ENCODE results near the gene MYO1F.

MYO1F gene

DNA sequence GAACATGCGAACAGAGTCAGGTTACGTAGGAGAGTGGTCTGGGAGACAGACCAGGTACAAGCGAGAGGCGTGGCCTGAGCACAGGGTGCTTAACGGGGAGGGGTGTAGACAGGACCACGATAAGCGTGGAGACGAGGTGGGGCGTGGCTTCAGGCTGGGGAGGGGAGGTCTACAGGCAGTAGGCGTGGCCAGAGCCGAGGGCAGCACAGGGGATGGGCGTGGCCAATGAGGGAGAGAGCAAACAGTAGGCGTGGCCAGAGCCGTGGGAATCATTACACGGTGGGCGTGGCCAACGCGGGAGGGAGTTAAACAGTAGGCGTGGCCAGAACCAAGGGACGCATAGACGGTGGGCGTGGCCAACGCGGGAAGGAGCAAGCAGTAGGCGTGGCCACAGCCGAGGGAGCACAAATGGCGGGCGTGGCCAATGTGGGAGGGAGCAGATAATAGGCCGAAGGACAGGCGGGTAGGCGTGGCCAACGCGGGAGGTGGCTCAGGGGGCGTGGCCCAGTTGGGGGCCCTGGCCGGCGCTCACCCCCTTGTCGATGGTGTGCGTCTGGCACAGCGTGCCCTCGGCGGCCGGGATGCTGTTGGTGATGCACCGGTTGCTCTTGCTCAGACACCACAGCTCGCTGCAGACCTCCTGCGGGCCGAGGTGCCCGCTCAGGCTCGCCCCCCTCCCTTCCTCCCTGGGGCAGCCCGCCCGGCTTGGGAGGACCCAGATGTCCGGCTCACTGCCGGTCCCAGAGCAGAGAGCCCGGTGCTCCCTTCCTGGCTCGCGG, 15.2 kb upstream of the MYO1F start:
- H3K4me3 ChIP-seq (ENCODE audit: low read depth, low read length), result peak overlapping the region; percentile 42
- in situ Hi-C loops (cut with HindIII; ENCODE audit: low sequenced_read_pairs), result loop anchor here (5.0 kb wide), 2 partner anchors 65 to 70 kb away; no protein-coding TSS in a partner anchor
- TF ChIP-seq, protein P1, sequence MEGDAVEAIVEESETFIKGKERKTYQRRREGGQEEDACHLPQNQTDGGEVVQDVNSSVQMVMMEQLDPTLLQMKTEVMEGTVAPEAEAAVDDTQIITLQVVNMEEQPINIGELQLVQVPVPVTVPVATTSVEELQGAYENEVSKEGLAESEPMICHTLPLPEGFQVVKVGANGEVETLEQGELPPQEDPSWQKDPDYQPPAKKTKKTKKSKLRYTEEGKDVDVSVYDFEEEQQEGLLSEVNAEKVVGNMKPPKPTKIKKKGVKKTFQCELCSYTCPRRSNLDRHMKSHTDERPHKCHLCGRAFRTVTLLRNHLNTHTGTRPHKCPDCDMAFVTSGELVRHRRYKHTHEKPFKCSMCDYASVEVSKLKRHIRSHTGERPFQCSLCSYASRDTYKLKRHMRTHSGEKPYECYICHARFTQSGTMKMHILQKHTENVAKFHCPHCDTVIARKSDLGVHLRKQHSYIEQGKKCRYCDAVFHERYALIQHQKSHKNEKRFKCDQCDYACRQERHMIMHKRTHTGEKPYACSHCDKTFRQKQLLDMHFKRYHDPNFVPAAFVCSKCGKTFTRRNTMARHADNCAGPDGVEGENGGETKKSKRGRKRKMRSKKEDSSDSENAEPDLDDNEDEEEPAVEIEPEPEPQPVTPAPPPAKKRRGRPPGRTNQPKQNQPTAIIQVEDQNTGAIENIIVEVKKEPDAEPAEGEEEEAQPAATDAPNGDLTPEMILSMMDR (IDR thresholded peaks at IDR 0.05; ENCODE audit: low read depth, low read length, missing control alignments), result no peak
- peak; percentile 94 for DNase-seq (ENCODE audit: low read depth)

DNA sequence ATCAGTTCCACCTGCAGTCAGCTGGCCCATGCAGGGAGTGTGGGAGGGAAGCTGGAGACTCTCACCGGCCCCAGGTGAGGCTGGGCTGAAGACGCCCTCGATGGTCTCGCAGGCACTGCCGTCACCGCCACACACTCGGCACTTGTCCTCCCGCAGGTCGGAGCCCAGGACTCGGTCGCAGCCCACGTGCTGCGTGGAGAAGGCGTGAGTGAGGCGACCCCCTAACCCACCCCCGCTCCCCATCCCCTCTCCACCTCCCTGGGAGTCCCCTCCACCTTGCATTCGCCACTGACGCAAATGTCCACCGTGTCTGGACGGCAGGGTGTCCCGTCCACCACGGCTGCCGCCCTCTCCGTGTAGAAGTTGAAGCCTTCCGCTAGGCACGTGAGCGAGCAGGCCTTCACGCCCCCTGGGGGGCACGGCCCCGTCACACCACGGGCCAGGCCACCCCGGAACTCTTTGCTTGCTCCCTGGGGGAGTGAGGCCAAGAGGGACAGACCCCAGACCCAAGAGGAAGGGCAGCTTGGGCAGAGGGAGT, 12.0 kb upstream of the MYO1F start:
- TF ChIP-seq, protein P1 (IDR thresholded peaks at IDR 0.05; ENCODE audit: low read depth, low read length, missing control alignments), result no peak
- in situ Hi-C loops (cut with HindIII; ENCODE audit: low sequenced_read_pairs), result no loop called here
- H3K4me3 ChIP-seq (ENCODE audit: low read depth, low read length), result no peak overlapping the region
- no peak for DNase-seq (ENCODE audit: low read depth)

DNA sequence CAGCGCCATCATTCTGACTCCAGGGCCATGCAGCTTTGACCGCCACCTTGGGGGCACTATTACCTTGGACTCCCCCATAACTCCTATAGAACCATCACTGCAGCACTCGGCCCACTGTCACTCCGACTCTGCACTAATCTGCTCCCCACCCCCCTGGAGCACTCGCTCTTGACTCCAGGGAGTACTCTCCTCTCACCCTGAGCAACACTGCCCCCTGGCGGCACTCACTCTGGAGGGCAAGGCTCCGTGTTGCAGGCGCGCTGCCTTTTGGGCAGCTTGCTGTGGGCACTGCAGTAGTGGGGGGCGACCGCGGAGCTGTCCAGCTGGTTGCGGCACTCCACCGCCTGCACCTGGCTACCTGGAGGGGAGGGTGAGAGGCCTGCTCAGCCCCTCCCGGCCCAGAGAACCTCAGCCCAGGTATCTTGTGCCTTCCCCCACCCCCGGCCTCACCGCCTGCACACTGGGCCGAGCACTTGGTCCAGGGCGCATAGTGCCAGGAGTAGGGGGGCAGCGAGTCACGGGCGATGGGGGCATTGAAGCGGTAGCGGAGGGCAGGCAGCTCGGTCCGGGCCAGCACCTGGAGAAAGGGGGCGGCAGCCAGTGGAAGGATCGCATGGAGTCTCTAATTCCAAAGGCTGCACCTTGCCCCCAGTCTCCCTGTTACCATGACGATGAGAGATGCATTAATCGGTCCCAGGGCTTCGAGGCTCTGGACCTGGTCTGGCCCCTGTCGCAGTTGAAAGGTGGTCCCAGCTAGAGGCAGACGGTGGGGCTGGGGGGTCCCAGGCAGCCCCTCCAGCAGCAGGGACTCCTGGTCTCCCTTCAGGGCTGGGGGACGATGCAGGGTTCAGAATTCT, 8.9 kb upstream of the MYO1F start:
- no peak overlapping the region for H3K4me3 ChIP-seq (ENCODE audit: low read depth, low read length)
- TF ChIP-seq, protein P1 (IDR thresholded peaks at IDR 0.05; ENCODE audit: low read depth, low read length, missing control alignments), result peak; percentile 67
- in situ Hi-C loops (cut with HindIII; ENCODE audit: low sequenced_read_pairs), result no loop called here
- no peak for DNase-seq (ENCODE audit: low read depth)

DNA sequence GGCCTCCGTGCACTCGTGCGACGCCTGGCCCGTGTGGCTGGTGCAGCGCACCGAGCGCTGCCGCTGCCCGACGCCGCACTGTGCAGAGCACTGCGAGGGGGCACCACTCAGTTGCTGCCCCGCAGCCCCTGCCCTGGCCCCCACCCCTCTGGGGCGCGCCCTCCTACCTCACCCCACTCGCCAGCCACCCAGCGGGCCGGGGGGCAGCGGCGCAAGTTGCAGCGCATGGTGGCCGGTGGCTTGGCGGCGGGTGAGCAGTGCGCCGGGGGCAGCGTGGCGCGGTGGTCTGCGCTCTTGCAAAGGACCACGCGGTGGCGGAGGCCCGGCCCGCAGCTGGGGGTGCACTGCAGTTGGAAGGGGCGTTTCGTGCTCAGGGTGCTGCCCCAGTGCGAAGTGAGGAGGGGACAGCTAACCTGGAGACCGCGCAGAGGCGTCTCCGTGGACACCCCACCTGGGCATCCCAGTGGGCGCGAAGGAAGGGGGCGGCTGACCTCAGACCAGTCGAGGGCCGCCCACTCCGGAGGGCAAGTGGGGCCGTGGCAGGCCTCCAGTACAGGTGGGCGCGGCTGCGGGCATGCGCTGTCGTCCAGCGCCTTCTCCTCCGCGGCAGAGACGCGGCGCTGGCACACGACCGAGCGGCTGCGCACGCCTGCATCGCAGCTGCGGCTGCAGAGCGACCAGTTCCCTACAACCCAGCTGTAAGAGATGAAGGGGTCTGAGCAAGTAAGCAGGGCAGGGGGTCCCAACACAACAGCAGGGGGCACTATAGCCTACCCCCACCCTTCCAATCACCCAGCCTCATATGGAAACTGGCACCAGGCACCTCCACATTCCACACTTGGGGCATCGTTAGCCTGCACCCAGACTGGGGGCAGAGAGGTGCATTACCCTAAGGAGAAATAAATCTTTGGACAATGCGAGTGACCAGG, 8.0 kb upstream of the MYO1F start:
- no peak for DNase-seq (ENCODE audit: low read depth)
- H3K4me3 ChIP-seq (ENCODE audit: low read depth, low read length), result no peak overlapping the region
- TF ChIP-seq, protein P1 (IDR thresholded peaks at IDR 0.05; ENCODE audit: low read depth, low read length, missing control alignments), result no peak
- in situ Hi-C loops (cut with HindIII; ENCODE audit: low sequenced_read_pairs), result no loop called here

DNA sequence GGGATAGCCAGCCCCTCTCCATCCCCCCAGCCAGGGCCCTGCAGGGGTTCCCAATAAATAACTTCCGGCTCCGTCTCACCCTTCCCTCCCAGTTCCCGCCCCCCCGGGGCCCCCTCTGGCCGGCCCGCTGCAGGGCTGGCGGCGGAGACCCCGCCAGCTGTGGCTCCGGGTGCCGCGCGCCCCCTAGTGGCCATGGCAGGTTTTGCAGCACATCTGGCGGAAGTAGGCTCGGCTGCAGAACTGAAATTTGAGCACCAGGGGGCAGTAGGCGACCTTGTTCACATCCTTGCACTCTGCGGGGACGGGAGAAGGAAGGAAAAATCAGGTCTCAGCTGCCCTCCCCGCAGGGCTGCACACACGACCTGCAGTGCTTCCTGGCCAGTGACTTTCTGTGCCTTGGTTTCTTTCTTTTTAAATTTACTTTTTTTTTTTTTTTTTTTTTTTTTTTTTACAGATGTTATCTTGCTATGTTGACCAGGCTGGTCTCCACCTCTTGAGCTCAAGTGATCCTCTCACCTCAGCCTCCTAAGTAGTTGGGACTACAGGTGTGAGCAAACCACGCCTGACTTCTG, 3.6 kb upstream of the MYO1F start:
- in situ Hi-C loops (cut with HindIII; ENCODE audit: low sequenced_read_pairs), result no loop called here
- no peak overlapping the region for H3K4me3 ChIP-seq (ENCODE audit: low read depth, low read length)
- TF ChIP-seq, protein P1 (IDR thresholded peaks at IDR 0.05; ENCODE audit: low read depth, low read length, missing control alignments), result peak; percentile 99
- DNase-seq (ENCODE audit: low read depth), result peak; percentile 43
